ENCODE data around the gene TENT4A. TPM values are rescaled to one million over a fixed set of nuclear protein-coding genes. Genes with fewer than 3 reads are reported as not detected.

TENT4A gene
- total RNA-seq, 1 experiment from 2014 or later: 29.2 TPM

GRCh38 chr5:6681682-6682081 is 31.6 kb upstream of the TENT4A start:
- peaks cover 27% of the 10 kb centered on the region for H3K27me3 Mint-ChIP-seq (ENCODE audit: low read depth)
- peaks cover 1% of the 10 kb centered on the region for H3K36me3 Mint-ChIP-seq
- no peak overlapping the region for H3K27ac Mint-ChIP-seq
- no peak overlapping the region for H3K4me3 Mint-ChIP-seq
- DNase-seq (ENCODE audit: low spot score): no peak
- H3K4me1 Mint-ChIP-seq: no peaks in the 10 kb centered on the region
- ChIA-PET CTCF (no interaction called here), POLR2A (interaction anchor here (0.7 kb wide), 1 partner anchor 14 kb away, joined by 3 read pairs; no protein-coding TSS in a partner anchor)
- no peak for TF ChIP-seq RELA (CRISPR knock-in tag; IDR thresholded peaks at IDR 0.05; ENCODE audit: borderline replicate concordance)
- no peak for TF ChIP-seq ERG (CRISPR knock-in tag; IDR thresholded peaks at IDR 0.05)
- TF ChIP-seq E2F5 (CRISPR knock-in tag; IDR thresholded peaks at IDR 0.05): no peak
- no peak for TF ChIP-seq RORB (CRISPR knock-in tag; IDR thresholded peaks at IDR 0.05)
- no peak for TF ChIP-seq ZSCAN18 (CRISPR knock-in tag; IDR thresholded peaks at IDR 0.05)
- TF ChIP-seq CDX4 (CRISPR knock-in tag; IDR thresholded peaks at IDR 0.05; ENCODE audit: borderline replicate concordance): no peak
- peaks cover 24% of the 10 kb centered on the region for H3K9me3 Mint-ChIP-seq
- ATAC-seq: no peak

GRCh38 chr5:6682239-6682638 is 31.0 kb upstream of the TENT4A start:
- H3K9me3 Mint-ChIP-seq: peaks cover 19% of the 10 kb centered on the region
- no peaks in the 10 kb centered on the region for H3K36me3 Mint-ChIP-seq
- H3K4me1 Mint-ChIP-seq: peaks cover under 1% of the 10 kb centered on the region; the same call in 1 of the 2 replicates
- no peak overlapping the region for H3K27ac Mint-ChIP-seq
- peak; percentile 38 for DNase-seq (ENCODE audit: low spot score)
- H3K27me3 Mint-ChIP-seq (ENCODE audit: low read depth): peaks cover 30% of the 10 kb centered on the region
- ATAC-seq: peak; percentile 90
- TF ChIP-seq NFATC4 (CRISPR knock-in tag; IDR thresholded peaks at IDR 0.05) (no peak), MLX (CRISPR knock-in tag; IDR thresholded peaks at IDR 0.05) (no peak), NR3C1 (CRISPR knock-in tag; conservative IDR thresholded peaks at IDR 0.05; ENCODE audit: low read depth) (no peak), ZNF416 (CRISPR knock-in tag; IDR thresholded peaks at IDR 0.05) (no peak), E2F5 (CRISPR knock-in tag; IDR thresholded peaks at IDR 0.05) (no peak), SP1 (CRISPR knock-in tag; conservative IDR thresholded peaks at IDR 0.05) (no peak), SOX15 (CRISPR knock-in tag; IDR thresholded peaks at IDR 0.05) (no peak), ESRRA (CRISPR knock-in tag; IDR thresholded peaks at IDR 0.05; ENCODE audit: borderline replicate concordance) (no peak), ZNF425 (CRISPR knock-in tag; conservative IDR thresholded peaks at IDR 0.05) (no peak), MXD4 (CRISPR knock-in tag; IDR thresholded peaks at IDR 0.05; ENCODE audit: borderline replicate concordance) (no peak), IRF2 (CRISPR knock-in tag; IDR thresholded peaks at IDR 0.05; ENCODE audit: borderline replicate concordance, low read depth) (no peak), EMX1 (CRISPR knock-in tag; IDR thresholded peaks at IDR 0.05) (no peak), NFYB (CRISPR knock-in tag; conservative IDR thresholded peaks at IDR 0.05; ENCODE audit: low read depth) (no peak), RELA (CRISPR knock-in tag; IDR thresholded peaks at IDR 0.05; ENCODE audit: borderline replicate concordance) (no peak), GRHL2 (CRISPR knock-in tag; IDR thresholded peaks at IDR 0.05; ENCODE audit: insufficient replicate concordance, severe bottlenecking) (no peak)
- POLR2A ChIA-PET: no interaction called here
- no peak overlapping the region for H3K4me3 Mint-ChIP-seq
- CTCF ChIA-PET: interaction anchor here (0.5 kb wide), 1 partner anchor 85 kb away, joined by 3 read pairs; no protein-coding TSS in a partner anchor

Data from WTC11 (cell line).